K562 (cell line): ENCODE results near the gene SOCS2. TPM values are rescaled to one million over a fixed set of nuclear protein-coding genes. Genes with fewer than 3 reads are reported as not detected.

Source experiments
- CBX3 ChIP-seq, 2 experiments: IDR thresholded peaks; 1 replicate in 1 of 2; 2 replicates in 1 of 2; pipeline ENCODE4 v1.6.1; 2012; ENCODE audit warnings: inconsistent platforms in 2 of 2, low read length in 2 of 2, borderline replicate concordance in 1 of 2, control low read depth in 1 of 2
- CBX5 ChIP-seq: IDR thresholded peaks from 2 replicates; pipeline ENCODE4 v1.6.1; 2014; ENCODE audit warnings: low read depth, borderline replicate concordance
- DIDO1 ChIP-seq: fragments of 450-650 bp; IDR thresholded peaks from 2 replicates; pipeline ENCODE4 v1.6.1; 2016; ENCODE audit warnings: low read depth, missing biosample characterization, missing genetic modification characterization
- ESRRA ChIP-seq: fragments of 450-650 bp; IDR thresholded peaks from 2 replicates; pipeline ENCODE4 v1.6.1; 2014; ENCODE audit warnings: low read depth, mild to moderate bottlenecking, moderate library complexity, borderline replicate concordance
- FOXP4 ChIP-seq: sonication (generic); formaldehyde crosslinking; IDR thresholded peaks from 2 replicates; pipeline ENCODE4 v1.8.0; 2022; ENCODE audit warnings: mild to moderate bottlenecking, missing genetic modification reagents, borderline replicate concordance
- HSF4 ChIP-seq: fragments of 250-450 bp; sonication (Bioruptor Pico); IDR thresholded peaks from 2 replicates; pipeline ENCODE4 v2.1.2; 2022; ENCODE audit warnings: mild to moderate bottlenecking, moderate library complexity, borderline replicate concordance
- IRF1 ChIP-seq: sonication (generic); formaldehyde crosslinking; IDR thresholded peaks from 2 replicates; pipeline ENCODE4 v1.8.0; 2022; ENCODE audit warnings: missing genetic modification reagents, mild to moderate bottlenecking, borderline replicate concordance
- JUND ChIP-seq, 2 experiments: IDR thresholded peaks; 2 replicates in 1 of 2; 3 replicates in 1 of 2; pipeline ENCODE4 v1.6.1; 2011; ENCODE audit warnings: borderline replicate concordance in 2 of 2, low read depth in 2 of 2, low read length in 2 of 2, improper control_type of control experiment in 1 of 2, missing biosample characterization in 1 of 2, missing genetic modification characterization in 1 of 2, missing genetic modification reagents in 1 of 2
- MTA3 ChIP-seq: fragments of 450-650 bp; formaldehyde crosslinking; IDR thresholded peaks from 2 replicates; pipeline ENCODE4 v1.6.1; 2017; ENCODE audit warnings: mild to moderate bottlenecking, borderline replicate concordance
- MYNN ChIP-seq, 2 experiments: sonication (generic); formaldehyde crosslinking in 1 of 2; IDR thresholded peaks; 2 replicates each; pipeline versions ENCODE4 v1.5.0 to v1.6.1; 2016 to 2020; ENCODE audit warnings: antibody characterized with exemption in 1 of 2, missing genetic modification reagents in 1 of 2
- NR3C1 ChIP-seq: sonication (generic); formaldehyde crosslinking; IDR thresholded peaks from 2 replicates; pipeline ENCODE4 v1.8.1; 2022; ENCODE audit warnings: missing genetic modification reagents
- NR4A1 ChIP-seq, 2 experiments: fragments of 250-450 bp in 1 of 2; fragments of 450-650 bp in 1 of 2; sonication (Bioruptor Pico) in 1 of 2; IDR thresholded peaks; 2 replicates each; pipeline versions ENCODE4 v1.4.0 to v1.6.1; 2016 to 2020; ENCODE audit warnings: mild to moderate bottlenecking in 2 of 2, missing compliant biosample characterization in 1 of 2, missing genetic modification characterization in 1 of 2, moderate library complexity in 1 of 2
- PHF20 ChIP-seq: fragments of 450-650 bp; IDR thresholded peaks from 2 replicates; pipeline ENCODE4 v1.6.1; 2018; ENCODE audit not compliant: partially characterized antibody
- PPARD ChIP-seq: fragments of 250-450 bp; sonication (Bioruptor Pico); IDR thresholded peaks from 2 replicates; pipeline ENCODE4 v1.8.0; 2022; ENCODE audit warnings: inconsistent platforms, mild to moderate bottlenecking, moderate library complexity
- RAD21 ChIP-seq, 2 experiments: fragments of 250-450 bp in 1 of 2; fragments of 450-650 bp in 1 of 2; sonication (Bioruptor Pico) in 1 of 2; formaldehyde crosslinking in 1 of 2; IDR thresholded peaks in 1 of 2; conservative IDR thresholded peaks in 1 of 2; 2 replicates each; pipeline versions ENCODE4 v1.4.0 to v1.8.0; 2020 to 2022; ENCODE audit warnings: mild to moderate bottlenecking in 2 of 2, moderate library complexity in 1 of 2
- SMC3 ChIP-seq: conservative IDR thresholded peaks from 2 replicates; pipeline ENCODE4 v1.6.1; 2011; ENCODE audit warnings: low read depth, low read length, improper control_type of control experiment; ENCODE audit not compliant: insufficient read depth
- SRSF3 ChIP-seq: fragments of 200-400 bp; formaldehyde crosslinking; IDR thresholded peaks from 2 replicates; pipeline ENCODE4 v1.6.1; 2016; ENCODE audit warnings: mild to moderate bottlenecking, low read length, moderate library complexity; ENCODE audit not compliant: insufficient read depth
- SRSF9 ChIP-seq: fragments of 200-400 bp; formaldehyde crosslinking; IDR thresholded peaks from 2 replicates; pipeline ENCODE4 v1.6.1; 2017; ENCODE audit warnings: low read depth, low read length, borderline replicate concordance
- TBL1XR1 ChIP-seq, 2 experiments: IDR thresholded peaks; 2 replicates each; pipeline ENCODE4 v1.6.1; 2012; ENCODE audit warnings: improper control_type of control experiment in 2 of 2, low read length in 2 of 2, mild to moderate bottlenecking in 1 of 2
- XRCC3 ChIP-seq: fragments of 450-650 bp; IDR thresholded peaks from 2 replicates; pipeline ENCODE4 v1.6.1; 2017; ENCODE audit warnings: mild to moderate bottlenecking, moderate library complexity
- ZBTB8A ChIP-seq: fragments of 450-650 bp; IDR thresholded peaks from 2 replicates; pipeline ENCODE4 v1.6.1; 2018; ENCODE audit warnings: mild to moderate bottlenecking, moderate library complexity; ENCODE audit not compliant: partially characterized antibody
- ZC3H8 ChIP-seq: fragments of 450-650 bp; IDR thresholded peaks from 2 replicates; pipeline ENCODE4 v1.6.1; 2017
- ZNF780A ChIP-seq: fragments of 250-450 bp; sonication (Bioruptor Pico); IDR thresholded peaks from 2 replicates; pipeline ENCODE4 v1.5.0; 2021; ENCODE audit warnings: mild to moderate bottlenecking
- polyA plus RNA-seq, 8 experiments: library from polyadenylated mRNA; depleted of rRNA in 4 of 8; stranded (reverse) in 5 of 8; unstranded in 3 of 8; fragments of >200 nt; fragmentation: Nextera tagmentation in 2 of 8; fragmentation: Illumina TruSeq in 1 of 8; extraction: Ambion mirVana in 2 of 8; extraction: Trizol in 1 of 8; gene quantifications; 2 replicates each; pipeline versions ENCODE4 v1.2.1 to v1.2.3, GENCODE V29; 2011 to 2014; ENCODE audit warnings: inconsistent platforms in 1 of 8, missing spikeins in 1 of 8
- total RNA-seq, 7 experiments: library from RNA; depleted of rRNA in 6 of 7; stranded (reverse); fragments of >200 nt in 6 of 7; fragmentation: Illumina TruSeq in 2 of 7; extraction: Trizol in 2 of 7; gene quantifications; 2 replicates each; pipeline versions ENCODE4 v1.2.1 to v1.2.3, GENCODE V29; 2011 to 2021; ENCODE audit warnings: low replicate concordance in 1 of 7
- TF ChIP-seq, protein P1 (sequence below): fragments of 250-450 bp; sonication (Bioruptor Pico); IDR thresholded peaks from 2 replicates; pipeline ENCODE4 v1.8.0; 2021; ENCODE audit warnings: borderline replicate concordance, mild to moderate bottlenecking, moderate library complexity; ENCODE audit not compliant: poor library complexity, severe bottlenecking

Gene SOCS2
- total and polyA plus RNA-seq, 9 of the 15 experiments (the other 6 are each of a cell fraction or from before 2014, with no cell fraction given), result 37.0 to 162 (median 98.7) TPM

- TF ChIP-seq CBX3 (IDR thresholded peaks at IDR 0.05; ENCODE audit: borderline replicate concordance in 1 of 2, low read length in 2 of 2) (peak in 1 of 2 experiments; percentile 31; a peak in 1 of 3 replicates), SRSF9 (no peak), MYNN (IDR thresholded peaks at IDR 0.05) (no peak), MYNN (CRISPR knock-in tag; IDR thresholded peaks at IDR 0.05) (no peak), NR3C1 (no peak), DIDO1 (tag) (no peak), SMC3 (no peak), PPARD (no peak), MTA3 (peak; percentile 90), HSF4 (no peak), JUND (IDR thresholded peaks at IDR 0.05; ENCODE audit: borderline replicate concordance, low read depth, low read length) (peak; percentile 4; the same call in 1 of the 2 replicates), JUND (tag; IDR thresholded peaks at IDR 0.05; ENCODE audit: borderline replicate concordance, low read depth, low read length) (peak; percentile 65; the same call in 1 of the 3 replicates), ESRRA (peak; percentile 63; the same call in 1 of the 2 replicates), RAD21 (CRISPR knock-in tag; conservative IDR thresholded peaks at IDR 0.05 in 1 of 2, IDR thresholded peaks at IDR 0.05 in 1 of 2) (peak in 1 of 2 experiments; percentile 28; a peak in 1 of 4 replicates), PHF20 (no peak), FOXP4 (CRISPR knock-in tag) (no peak), ZNF780A (no peak), TBL1XR1 (IDR thresholded peaks at IDR 0.05; ENCODE audit: low read length in 2 of 2) (peak in 1 of 2 experiments; percentile 48; a peak in 1 of 4 replicates), ZC3H8 (no peak), NR4A1 (CRISPR knock-in tag; IDR thresholded peaks at IDR 0.05) (no peak), NR4A1 (tag; IDR thresholded peaks at IDR 0.05) (0 out of 2 replicates have a peak, but pooled peaks have one; percentile 51), ZBTB8A (no peak), CBX5 (no peak), SRSF3 (no peak), XRCC3 (no peak), IRF1 (CRISPR knock-in tag) (no peak)
- TF ChIP-seq, protein P1, sequence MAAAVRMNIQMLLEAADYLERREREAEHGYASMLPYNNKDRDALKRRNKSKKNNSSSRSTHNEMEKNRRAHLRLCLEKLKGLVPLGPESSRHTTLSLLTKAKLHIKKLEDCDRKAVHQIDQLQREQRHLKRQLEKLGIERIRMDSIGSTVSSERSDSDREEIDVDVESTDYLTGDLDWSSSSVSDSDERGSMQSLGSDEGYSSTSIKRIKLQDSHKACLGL, result no peak
These were observed 18.8 kb downstream of the SOCS2 start (continued) for GRCh38 chr12:93591137-93591868.
